Testis (tissue), 3 donors: ENCODE data around the gene CLUH. TPM values are rescaled to one million over a fixed set of nuclear protein-coding genes. Genes with fewer than 3 reads are reported as not detected.
"Not testable (repeated sequence)": the region's sequence is repeated elsewhere in the genome, so short reads cannot be mapped to it uniquely, and the experiment has no call there.

ENCODE experiments used
- DNase-seq: peaks from one replicate; pipeline ENCODE4 v3.0.0-alpha.2; 2019
- H3K27ac ChIP-seq, 2 donors: fragments of 200-600 bp; sonication (generic); one replicate each; pipeline ENCODE4 v1.5.1; 2019
- H3K27me3 ChIP-seq: fragments of 200-600 bp; sonication (generic); one replicate; pipeline ENCODE4 v1.5.1; 2019
- H3K36me3 ChIP-seq: fragments of 200-600 bp; sonication (generic); one replicate; pipeline ENCODE4 v1.5.1; 2017; ENCODE audit warnings: low read depth; ENCODE audit errors: missing control alignments
- H3K4me1 ChIP-seq: fragments of 200-600 bp; sonication (generic); one replicate; pipeline ENCODE4 v1.5.1; 2019
- H3K4me3 ChIP-seq, 2 donors: fragments of 200-600 bp; sonication (generic); one replicate each; pipeline ENCODE4 v1.5.1; 2017 to 2019
- H3K9me3 ChIP-seq: fragments of 200-600 bp; sonication (generic); one replicate; pipeline ENCODE4 v1.5.1; 2017
- POLR2A ChIP-seq: fragments of 450-650 bp; IDR thresholded peaks from one replicate; pipeline ENCODE4 v1.6.1; 2017; ENCODE audit warnings: antibody characterized with exemption, mild to moderate bottlenecking, moderate library complexity
- whole genome bisulfite sequencing, 2 donors: methylation state at CpG; one replicate each; pipeline ENCODE4 v1.1.5; 2018; 5-methylcytosine and 5-hydroxymethylcytosine counted together
- intact Hi-C: fragments of 100-400 bp; cut with DNase I; formaldehyde crosslinking; loops from one replicate; pipeline ENCODE4 v1.15.1; 2023; ENCODE audit warnings: low total_unique reads
- polyA plus RNA-seq: library from polyadenylated mRNA; stranded (reverse); fragments of 350-450 nt; fragmentation: Illumina TruSeq; extraction: RNeasy Lipid Tissue Mini Kit (QIAGEN cat#74804); gene quantifications from one replicate; pipeline ENCODE4 v1.2.3, GENCODE V29; 2014; ENCODE audit warnings: low read depth, low replicate concordance; ENCODE audit not compliant: insufficient read depth
- total RNA-seq, 2 donors: library from RNA; depleted of rRNA; stranded (reverse); fragments of >200 nt; gene quantifications; one replicate each; pipeline ENCODE4 v1.2.3, GENCODE V29; 2016
- TF ChIP-seq, protein P1 (sequence below), 3 experiments: fragments of 450-650 bp in 2 of 3; fragments of 200-600 bp in 1 of 3; sonication (generic) in 1 of 3; IDR thresholded peaks; one replicate each; pipeline ENCODE4 v1.5.1; 2016 to 2019; ENCODE audit warnings: antibody characterized with exemption in 3 of 3, mild to moderate bottlenecking in 2 of 3, moderate library complexity in 1 of 3

Gene CLUH
- total and polyA plus RNA-seq, 3 donors from 2014 or later, result 60.1 to 183 (median 173) TPM

GRCh38 chr17:2682176-2682938, 29.2 kb downstream of the CLUH start:
- Histone ChIP-seq H3K4me3 (no peak overlapping the region), H3K27me3 (no peaks in the 10 kb centered on the region), H3K9me3 (no peaks in the 10 kb centered on the region), H3K27ac (no peak overlapping the region), H3K36me3 (no peaks in the 10 kb centered on the region), H3K4me1 (peaks cover 6% of the 10 kb centered on the region)
- DNase-seq, result no peak
- 71 to 81% methylated on average over 3 of the region's 3 CpGs for WGBS, 2 donors
- TF ChIP-seq POLR2A, result no peak
- TF ChIP-seq, protein P1, sequence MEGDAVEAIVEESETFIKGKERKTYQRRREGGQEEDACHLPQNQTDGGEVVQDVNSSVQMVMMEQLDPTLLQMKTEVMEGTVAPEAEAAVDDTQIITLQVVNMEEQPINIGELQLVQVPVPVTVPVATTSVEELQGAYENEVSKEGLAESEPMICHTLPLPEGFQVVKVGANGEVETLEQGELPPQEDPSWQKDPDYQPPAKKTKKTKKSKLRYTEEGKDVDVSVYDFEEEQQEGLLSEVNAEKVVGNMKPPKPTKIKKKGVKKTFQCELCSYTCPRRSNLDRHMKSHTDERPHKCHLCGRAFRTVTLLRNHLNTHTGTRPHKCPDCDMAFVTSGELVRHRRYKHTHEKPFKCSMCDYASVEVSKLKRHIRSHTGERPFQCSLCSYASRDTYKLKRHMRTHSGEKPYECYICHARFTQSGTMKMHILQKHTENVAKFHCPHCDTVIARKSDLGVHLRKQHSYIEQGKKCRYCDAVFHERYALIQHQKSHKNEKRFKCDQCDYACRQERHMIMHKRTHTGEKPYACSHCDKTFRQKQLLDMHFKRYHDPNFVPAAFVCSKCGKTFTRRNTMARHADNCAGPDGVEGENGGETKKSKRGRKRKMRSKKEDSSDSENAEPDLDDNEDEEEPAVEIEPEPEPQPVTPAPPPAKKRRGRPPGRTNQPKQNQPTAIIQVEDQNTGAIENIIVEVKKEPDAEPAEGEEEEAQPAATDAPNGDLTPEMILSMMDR (IDR thresholded peaks at IDR 0.05), result no peak
- intact Hi-C loops, result no loop called here

- H3K36me3 ChIP-seq, result no peaks in the 10 kb centered on the region
- peaks cover 6% of the 10 kb centered on the region for H3K4me1 ChIP-seq
- H3K27me3 ChIP-seq, result no peaks in the 10 kb centered on the region
- no peak overlapping the region for H3K27ac ChIP-seq
- WGBS, 2 donors, result 59 to 69% methylated on average over 7 of the region's 7 CpGs
- no peak overlapping the region for H3K4me3 ChIP-seq
- no peak for DNase-seq
- intact Hi-C loops, result no loop called here
- TF ChIP-seq, protein P1 (IDR thresholded peaks at IDR 0.05), result no peak
- H3K9me3 ChIP-seq, result no peaks in the 10 kb centered on the region
Measured at GRCh38 chr17:2681650-2682049, 29.9 kb downstream of the CLUH start.

DNA sequence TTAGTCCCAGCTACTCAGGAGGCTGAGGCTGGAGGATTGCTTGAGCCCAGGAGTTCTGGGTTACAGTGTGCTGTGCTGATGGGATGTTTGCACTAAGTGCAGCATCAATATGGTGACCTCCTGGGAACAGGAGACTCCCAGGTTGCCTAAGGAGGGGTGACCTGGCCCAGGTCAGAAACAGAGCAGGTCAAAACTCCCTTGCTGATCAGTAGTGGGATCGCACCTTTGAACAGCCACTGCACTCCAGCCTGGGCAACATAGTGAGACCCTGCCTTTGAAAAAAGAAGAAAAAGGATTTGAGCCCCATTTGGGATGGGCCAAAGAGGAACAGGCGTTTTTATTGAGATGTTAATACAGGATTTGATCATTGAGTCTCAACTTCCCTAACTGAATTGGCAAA, 30.6 kb downstream of the CLUH start:
- H3K9me3 ChIP-seq, result no peaks in the 10 kb centered on the region
- H3K27me3 ChIP-seq, result no peaks in the 10 kb centered on the region
- TF ChIP-seq, protein P1 (IDR thresholded peaks at IDR 0.05), result no peak
- TF ChIP-seq POLR2A, result no peak
- intact Hi-C loops, result no loop called here
- peaks cover 6% of the 10 kb centered on the region for H3K4me1 ChIP-seq
- WGBS, 2 donors, result 93 to 94% methylated on average over 2 of the region's 2 CpGs
- H3K27ac ChIP-seq, result no peak overlapping the region
- no peak for DNase-seq
- no peaks in the 10 kb centered on the region for H3K36me3 ChIP-seq
- H3K4me3 ChIP-seq, result no peak overlapping the region

- H3K36me3 ChIP-seq, H3K27me3 ChIP-seq, H3K27ac ChIP-seq, DNase-seq, H3K9me3 ChIP-seq, intact Hi-C loops, H3K4me1 ChIP-seq, H3K4me3 ChIP-seq: not testable (repeated sequence)
- 100% methylated on average over 1 of the region's 1 CpG for WGBS, 2 donors
Measured at GRCh38 chr17:2679247-2679646, 32.3 kb downstream of the CLUH start.

GRCh38 chr17:2672026-2672425, 39.5 kb downstream of the CLUH start:
- H3K9me3 ChIP-seq, result no peaks in the 10 kb centered on the region

DNA sequence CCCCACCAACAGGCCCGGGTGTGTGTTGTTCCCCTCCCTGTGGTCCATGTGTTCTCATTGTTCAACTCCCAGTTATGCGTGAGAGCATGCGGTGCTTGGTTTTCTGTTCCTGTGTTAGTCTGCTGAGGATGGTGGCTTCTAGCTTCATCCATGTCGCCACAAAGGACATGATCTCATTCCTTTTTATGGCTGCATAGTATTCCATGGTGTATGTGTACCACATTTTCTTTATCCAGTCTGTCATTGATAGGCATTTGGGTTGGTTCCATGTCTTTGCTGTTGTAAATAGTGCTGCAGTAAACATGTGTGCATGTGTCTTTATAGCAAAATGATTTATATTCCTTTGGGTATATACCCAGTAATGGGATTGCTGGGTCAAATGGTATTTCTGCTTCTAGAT, 51.2 kb downstream of the CLUH start:
- H3K27me3 ChIP-seq, H3K4me1 ChIP-seq, H3K9me3 ChIP-seq, DNase-seq, H3K27ac ChIP-seq, H3K4me3 ChIP-seq, intact Hi-C loops, H3K36me3 ChIP-seq: not testable (repeated sequence)
- WGBS, 2 donors, result 85% methylated on average over 4 of the region's 4 CpGs

More at GRCh38 chr17:2672026-2672425, 39.5 kb downstream of the CLUH start:
- intact Hi-C loops, result no loop called here
- peaks cover 4% of the 10 kb centered on the region for H3K4me1 ChIP-seq
- no peaks in the 10 kb centered on the region for H3K27me3 ChIP-seq
- no peak for DNase-seq
- 90 to 96% methylated on average over 5 of the region's 5 CpGs for WGBS, 2 donors
- no peaks in the 10 kb centered on the region for H3K36me3 ChIP-seq
- H3K4me3 ChIP-seq, result no peak overlapping the region
- no peak overlapping the region for H3K27ac ChIP-seq
- no peak for TF ChIP-seq POLR2A
- TF ChIP-seq, protein P1 (IDR thresholded peaks at IDR 0.05), result no peak

DNA sequence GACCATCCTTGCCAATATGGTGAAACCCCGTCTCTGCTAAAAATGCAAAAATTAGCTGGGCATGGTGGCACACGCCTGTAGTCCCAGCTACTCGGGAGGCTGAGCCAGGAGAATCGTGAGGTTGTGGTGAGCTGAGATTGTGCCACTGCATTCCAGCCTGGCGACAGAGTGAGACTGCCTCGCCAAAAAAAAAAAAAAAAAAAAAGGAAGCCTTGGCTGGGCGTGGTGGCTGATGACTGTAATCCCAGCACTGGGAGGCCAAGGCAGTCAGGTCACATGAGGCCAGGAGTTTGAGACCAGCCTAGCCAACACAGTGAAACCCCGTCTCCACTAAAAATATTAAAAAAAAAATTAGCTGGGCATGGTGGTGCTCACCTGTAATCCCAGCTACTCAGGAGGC, 52.2 kb downstream of the CLUH start:
- H3K36me3 ChIP-seq, intact Hi-C loops, H3K4me3 ChIP-seq, H3K27me3 ChIP-seq, H3K27ac ChIP-seq, H3K4me1 ChIP-seq, H3K9me3 ChIP-seq, DNase-seq: not testable (repeated sequence)
- WGBS, 2 donors, result 66 to 78% methylated on average over 8 of the region's 8 CpGs
